Activated T-cell treated with anti-CD3 and anti-CD28 coated beads, Interleukin-2, amount 50 U/mL, for 1 hour (primary cell): ENCODE measurements around the gene SLC25A48.

Experiments
- DNase-seq: peaks from one replicate; pipeline ENCODE4 v3.0.0-alpha.2; 2020

Gene SLC25A48

DNA sequence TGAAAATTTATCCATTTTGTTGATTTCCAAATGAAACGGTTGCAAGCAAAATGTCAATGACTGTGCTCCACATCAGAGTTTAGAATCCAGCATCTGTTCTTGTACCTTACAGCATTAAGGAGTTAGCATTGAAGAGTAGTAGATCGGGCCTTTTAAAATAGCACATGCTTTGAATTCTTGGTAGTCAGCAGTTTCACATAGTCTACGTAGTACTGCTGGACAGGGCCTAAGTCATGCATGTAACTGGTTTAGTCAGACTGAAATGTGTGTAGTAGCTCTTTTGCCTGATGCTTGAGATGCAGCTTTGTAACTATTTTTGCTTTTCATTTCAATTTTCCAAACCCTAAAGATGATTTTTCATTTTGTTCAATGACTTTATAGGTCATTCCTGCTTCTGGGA is 100.5 kb downstream of the SLC25A48 start:
- no peak for DNase-seq

GRCh38 chr5:135937245-135937911 is 102.9 kb downstream of the SLC25A48 start:
- no peak for DNase-seq
